GM10266 (cell line): Measurements from ENCODE around the gene TRAPPC1.

Source experiments
- DNase-seq: peaks from one replicate; pipeline ENCODE4 v3.0.0; 2012; ENCODE audit errors: extremely low spot score
- CTCF ChIP-seq: IDR thresholded peaks from 2 replicates; pipeline ENCODE4 v1.5.1; 2012; ENCODE audit warnings: mild to moderate bottlenecking, low read depth; ENCODE audit not compliant: control insufficient read depth, insufficient read depth; ENCODE audit errors: missing control alignments

TRAPPC1 gene

DNA sequence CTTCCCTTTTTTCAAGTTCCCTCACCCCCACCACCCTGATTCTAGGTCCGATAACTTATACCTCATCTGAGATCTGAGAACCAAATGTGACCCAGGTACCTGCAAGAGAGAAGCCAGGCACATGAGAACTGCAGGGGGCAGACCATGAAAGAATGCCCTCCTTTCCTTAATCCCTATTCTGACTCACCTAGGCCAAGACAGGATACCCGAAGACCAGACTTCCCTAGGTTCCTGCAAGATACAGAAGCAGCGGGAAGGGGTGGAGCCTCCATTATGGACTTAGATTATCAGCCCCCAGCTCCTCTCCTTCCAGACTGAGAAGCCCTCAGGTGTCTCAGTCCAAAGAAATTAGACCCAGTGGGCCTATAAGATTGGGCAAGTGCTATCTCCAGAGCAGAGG is 4.2 kb downstream of the TRAPPC1 start:
- no peak for TF ChIP-seq CTCF
- DNase-seq, result no peak

DNA sequence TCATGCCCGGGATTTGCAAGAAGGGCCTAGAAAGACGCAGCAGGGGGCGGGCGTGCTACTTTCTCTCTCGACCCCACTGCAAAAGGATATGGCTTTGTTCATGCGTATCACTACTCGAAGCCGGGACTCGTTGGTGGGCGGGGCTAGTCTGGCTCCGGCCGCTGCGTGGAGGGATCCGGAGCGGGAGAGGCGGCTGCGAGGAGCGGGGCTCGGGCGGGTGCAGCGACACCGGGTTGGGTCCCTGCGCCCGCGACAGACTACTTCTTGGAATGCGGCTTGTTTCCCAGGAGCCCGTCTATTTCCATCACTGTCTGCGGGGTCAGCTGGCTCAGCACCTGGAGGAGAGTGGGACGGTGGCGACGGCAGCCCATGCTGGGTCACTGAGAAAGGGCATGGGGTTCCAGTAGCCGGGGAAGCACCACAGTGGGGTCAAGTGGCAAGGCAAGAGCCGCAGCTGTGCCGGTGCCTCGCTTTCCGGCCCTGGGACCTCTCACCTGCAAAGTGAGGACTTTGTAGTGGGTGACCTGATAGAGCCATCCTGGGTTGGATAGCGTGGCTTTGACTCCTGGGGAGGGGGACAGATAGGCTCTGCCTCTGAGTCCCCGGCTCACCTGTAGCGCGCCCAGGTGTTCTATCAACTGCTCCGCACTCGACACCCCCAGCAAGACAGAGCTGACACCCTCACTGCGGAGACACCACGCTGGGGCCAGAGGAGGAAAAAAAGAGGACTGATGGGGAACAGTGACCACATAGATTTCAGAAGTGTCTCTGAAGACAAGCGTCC is 8.7 kb downstream of the TRAPPC1 start:
- no peak for TF ChIP-seq CTCF
- DNase-seq, result peak; percentile 79

DNA sequence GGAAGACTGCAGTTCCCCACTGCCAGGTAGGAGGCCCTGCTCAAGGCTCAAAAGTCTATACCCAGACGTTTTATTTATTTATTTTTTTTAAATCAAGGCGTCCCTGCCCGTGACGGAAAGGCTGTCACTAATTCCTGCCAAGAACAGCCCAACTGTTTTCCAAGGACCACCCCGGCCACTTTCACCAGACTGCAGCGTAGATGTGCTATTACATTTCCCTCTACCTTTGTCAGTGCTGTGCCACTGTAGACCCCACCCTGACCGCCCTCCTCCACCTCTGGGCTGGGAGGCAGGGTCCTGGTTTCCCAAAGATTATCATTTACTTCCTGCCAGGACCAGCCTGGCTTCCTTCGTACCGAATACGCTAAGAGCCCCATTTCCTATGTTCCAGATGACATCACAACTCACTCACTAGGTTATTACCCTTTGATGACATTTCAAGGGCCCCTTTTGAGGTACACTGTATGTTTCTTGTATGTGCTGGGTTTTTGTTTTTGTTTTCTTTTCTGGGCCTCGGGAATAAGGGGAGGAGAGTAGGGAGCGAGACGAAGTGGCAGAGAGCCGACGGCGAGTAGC is 9.4 kb downstream of the TRAPPC1 start:
- no peak for DNase-seq
- TF ChIP-seq CTCF, result no peak

GRCh38 chr17:7916808-7917207 is 14.9 kb downstream of the TRAPPC1 start:
- no peak for TF ChIP-seq CTCF
- DNase-seq, result no peak

- no peak for TF ChIP-seq CTCF
- no peak for DNase-seq
Observed at GRCh38 chr17:7916385-7916682, 15.4 kb downstream of the TRAPPC1 start.

- peak; percentile 90 for DNase-seq
- no peak for TF ChIP-seq CTCF
Observed at GRCh38 chr17:7915611-7916384, 15.9 kb downstream of the TRAPPC1 start, which contains the start of gene RNF227. RNF227 (minus strand) TSS chr17:7916289; CDS start chr17:7916195, 94 bp downstream.
